ENCODE measurements around the gene MYH16.
"Not testable (repeated sequence)": the region's sequence is repeated elsewhere in the genome, so short reads cannot be mapped to it uniquely, and the experiment has no call there.

- not testable (repeated sequence) for TF ChIP-seq CTCF, POLR2A (IDR thresholded peaks at IDR 0.05)
These were observed 85.9 kb downstream of the MYH16 start for GRCh38 chr7:99358521-99358920.

Measured in adrenal gland (tissue), 5 donors.